Renal cortical epithelial cell (primary cell): ENCODE results near the gene CEP57L1. TPM values are rescaled to one million over a fixed set of nuclear protein-coding genes. Genes with fewer than 3 reads are reported as not detected.
A peak's percentile ranks its signal among the peaks of the same experiment; 100 is the strongest.
"Not testable (repeated sequence)": the region's sequence is repeated elsewhere in the genome, so short reads cannot be mapped to it uniquely, and the experiment has no call there.

Source experiments
- DNase-seq: peaks from one replicate; pipeline ENCODE4 v3.0.0-alpha.2; 2011; ENCODE audit warnings: low read depth
- total RNA-seq: library from RNA; depleted of rRNA; stranded (reverse); fragments of >200 nt; gene quantifications from 2 replicates; pipeline ENCODE4 v1.2.3, GENCODE V29; 2014

Gene CEP57L1
- total RNA-seq, 1 donor from 2014 or later: 17.2 TPM

DNA sequence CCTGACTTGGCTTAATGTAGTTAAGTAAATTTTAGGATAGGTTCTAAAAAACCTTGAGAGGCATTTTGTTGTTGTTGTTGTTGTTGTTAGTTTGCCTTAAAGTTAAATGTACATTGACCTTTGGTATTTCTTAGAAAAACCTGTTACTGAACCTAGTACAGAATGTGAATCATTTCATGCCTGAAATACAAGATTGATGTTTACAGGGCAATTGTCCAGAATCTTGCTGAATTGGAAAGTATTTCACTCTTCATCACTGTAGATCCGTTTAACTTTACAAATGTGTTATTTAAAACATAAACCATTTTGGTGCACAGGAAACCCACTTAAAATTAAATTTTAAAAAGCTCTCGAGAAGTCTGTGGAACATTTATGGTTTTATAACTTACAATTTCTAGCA is 75.0 kb downstream of the CEP57L1 start:
- DNase-seq: no peak

- DNase-seq: no peak
Observed at GRCh38 chr6:109172101-109172746, 76.9 kb downstream of the CEP57L1 start.

DNA sequence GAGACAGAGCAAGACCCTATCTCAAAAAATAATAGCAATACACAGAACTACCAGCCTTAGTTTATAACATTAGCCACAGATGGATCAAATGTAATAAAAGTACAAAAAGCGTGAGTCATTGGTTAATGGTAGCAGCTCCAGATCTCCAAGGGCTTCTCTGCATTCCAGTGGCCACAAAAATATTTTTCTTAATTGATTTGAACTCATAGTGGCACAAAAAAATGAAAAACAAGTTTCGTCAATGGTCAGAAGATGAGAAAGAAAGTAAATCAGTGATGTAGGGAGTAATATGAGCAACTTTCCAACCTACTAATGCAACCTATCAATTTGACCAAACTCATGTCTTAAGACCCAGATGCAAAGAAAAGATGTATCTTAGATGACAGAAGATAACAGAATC is 79.6 kb downstream of the CEP57L1 start:
- DNase-seq: no peak

DNA sequence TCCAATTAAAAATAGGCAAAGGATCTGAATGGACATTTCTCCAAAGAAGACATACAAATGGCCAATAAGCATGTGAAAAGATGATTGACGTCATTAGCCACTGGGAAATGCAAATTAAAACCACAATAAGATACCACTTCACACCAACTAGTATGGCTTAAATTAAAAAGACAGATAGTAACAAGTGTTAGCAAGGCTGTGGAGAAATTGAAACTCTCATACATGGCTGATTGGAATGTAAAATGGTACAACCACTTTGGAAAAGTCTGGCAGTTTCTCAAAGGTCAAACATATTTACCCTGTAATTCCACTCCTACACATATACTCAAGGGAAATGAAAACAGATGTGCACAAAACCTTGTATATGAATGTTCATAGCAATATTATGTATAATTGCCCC is 83.6 kb downstream of the CEP57L1 start:
- DNase-seq: no peak

DNA sequence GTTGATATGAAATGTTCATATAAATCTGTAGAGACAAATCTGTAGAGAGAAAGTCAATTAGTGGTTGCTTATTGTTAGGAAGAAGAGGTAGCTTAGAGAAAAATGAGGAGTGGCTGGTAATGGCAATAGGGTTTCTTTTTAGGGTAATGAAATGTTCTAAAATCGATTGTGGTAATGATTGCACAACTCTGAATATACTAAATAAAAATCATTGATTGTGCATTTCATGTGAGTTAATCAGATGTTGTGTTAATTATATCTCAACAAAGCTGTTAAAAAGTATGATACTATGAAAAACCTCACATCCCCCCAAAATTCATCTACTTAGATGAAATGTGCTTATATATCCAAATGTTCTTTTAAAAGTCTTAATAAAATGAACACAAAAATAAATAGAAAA is 84.2 kb downstream of the CEP57L1 start:
- no peak for DNase-seq

DNA sequence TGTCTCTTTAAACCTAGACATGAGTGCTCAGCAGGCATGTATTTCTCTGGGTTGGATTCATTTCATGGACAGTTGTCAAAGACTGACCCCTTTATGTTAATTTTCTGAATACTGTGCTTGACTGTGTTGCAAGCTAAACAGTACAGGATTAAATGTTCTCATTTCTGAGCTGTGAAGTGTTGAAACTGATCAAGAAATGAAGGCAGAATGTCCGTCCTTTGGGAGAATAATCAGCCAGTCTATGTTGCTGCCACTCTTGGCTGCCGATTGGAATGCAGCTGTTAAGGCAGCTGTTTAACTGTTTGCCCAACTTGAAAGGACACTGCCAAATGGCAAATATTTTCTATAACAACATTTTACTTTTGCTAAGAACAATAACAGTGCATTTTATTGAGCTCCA is 87.3 kb downstream of the CEP57L1 start:
- no peak for DNase-seq

- DNase-seq: peak; percentile 31
Observed at GRCh38 chr6:109183109-109183650, 87.9 kb downstream of the CEP57L1 start.

DNA sequence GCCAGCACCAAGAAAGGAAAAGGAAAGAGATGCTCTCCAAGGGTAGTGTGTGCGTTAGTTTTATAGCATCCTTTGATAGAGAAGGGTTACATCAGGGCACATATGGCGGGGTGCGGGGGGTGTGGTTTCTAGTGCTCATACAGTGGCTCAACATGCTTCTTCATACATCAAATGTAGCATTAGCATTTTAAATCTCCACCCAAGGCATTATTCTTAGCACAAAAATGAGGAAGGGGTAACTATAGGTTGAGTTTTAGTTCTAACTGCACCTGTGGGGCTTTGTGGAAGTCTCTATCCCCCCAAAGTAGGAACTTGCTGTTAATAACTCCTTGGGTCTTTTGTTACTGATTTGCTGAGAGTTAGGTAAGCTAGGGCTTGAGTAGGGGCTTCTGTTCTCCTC is 89.3 kb downstream of the CEP57L1 start:
- no peak for DNase-seq

- no peak for DNase-seq
Observed at GRCh38 chr6:109186012-109186411, 90.7 kb downstream of the CEP57L1 start.

DNA sequence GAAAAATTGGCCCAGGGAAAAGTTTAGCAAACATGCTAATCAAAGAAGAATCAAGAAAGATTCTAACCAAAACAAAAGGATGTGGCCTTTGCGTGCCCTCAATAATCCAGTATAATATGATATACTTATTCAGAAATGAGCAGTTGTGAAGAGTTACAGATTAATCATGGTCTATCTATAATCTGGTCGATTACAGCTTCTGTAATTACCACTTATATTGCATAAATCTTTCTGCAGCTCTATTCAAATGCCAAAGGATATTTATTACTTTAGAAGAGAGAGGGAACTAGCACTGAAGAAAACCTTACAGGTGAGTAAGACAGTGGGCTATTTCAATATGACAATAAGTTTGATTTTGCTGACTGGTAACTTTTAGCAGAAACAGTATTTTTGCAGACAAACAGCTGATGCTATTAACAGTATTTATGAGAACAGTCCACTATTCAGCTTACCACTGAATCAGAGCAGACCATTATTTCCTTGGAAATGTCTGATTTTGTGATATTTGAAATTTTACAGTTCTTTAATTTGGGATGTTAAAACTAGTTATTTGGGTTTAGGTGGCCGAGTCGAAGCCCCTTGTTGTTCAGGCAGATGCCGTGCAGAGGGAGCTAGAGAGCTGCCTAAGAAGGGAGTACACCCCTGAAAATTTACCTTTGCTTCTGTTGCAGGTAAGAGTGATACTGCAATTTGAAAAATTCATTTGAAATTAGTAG is 92.2 kb downstream of the CEP57L1 start:
- DNase-seq: peak; percentile 38

- DNase-seq: no peak
Observed at GRCh38 chr6:109188115-109188411, 92.8 kb downstream of the CEP57L1 start.

DNA sequence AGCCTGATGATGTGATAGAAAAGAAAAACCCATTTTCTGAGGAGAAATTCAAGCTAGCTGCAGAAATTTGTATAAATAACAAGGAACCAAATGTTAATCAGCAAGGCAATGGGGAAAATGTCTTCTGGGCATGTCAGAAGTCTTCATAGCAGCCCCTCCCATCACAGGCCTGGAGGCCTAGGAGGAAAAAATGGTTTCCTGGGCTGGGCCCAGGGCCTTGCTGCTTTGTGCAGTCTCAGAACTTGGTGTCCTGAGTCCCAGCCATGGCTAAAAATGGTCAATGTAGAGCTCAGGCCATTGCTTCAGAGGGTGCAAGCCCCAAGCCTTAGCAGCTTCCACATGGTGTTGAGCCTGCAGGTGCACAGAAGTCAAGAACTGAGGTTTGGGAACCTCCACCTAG is 96.1 kb downstream of the CEP57L1 start:
- not testable (repeated sequence) for DNase-seq

DNA sequence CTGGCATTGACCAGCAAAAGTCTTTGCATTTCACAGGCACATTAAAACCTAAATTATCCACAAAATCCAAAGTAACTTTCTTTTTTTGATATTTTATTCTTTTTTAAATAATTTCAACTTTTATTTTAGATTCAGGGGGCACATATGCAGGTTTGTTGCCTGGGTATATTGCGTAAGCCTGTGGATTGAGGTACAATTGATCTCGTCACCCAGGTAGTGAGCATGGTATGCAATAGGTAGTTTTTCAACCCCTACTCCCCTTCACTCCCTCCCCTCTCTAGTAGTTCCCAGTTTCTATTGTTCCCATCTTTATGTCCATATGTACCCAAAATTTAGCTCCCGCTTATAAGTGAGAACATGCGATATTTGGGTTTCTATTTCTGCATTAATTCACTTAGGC is 97.6 kb downstream of the CEP57L1 start:
- DNase-seq: no peak

DNA sequence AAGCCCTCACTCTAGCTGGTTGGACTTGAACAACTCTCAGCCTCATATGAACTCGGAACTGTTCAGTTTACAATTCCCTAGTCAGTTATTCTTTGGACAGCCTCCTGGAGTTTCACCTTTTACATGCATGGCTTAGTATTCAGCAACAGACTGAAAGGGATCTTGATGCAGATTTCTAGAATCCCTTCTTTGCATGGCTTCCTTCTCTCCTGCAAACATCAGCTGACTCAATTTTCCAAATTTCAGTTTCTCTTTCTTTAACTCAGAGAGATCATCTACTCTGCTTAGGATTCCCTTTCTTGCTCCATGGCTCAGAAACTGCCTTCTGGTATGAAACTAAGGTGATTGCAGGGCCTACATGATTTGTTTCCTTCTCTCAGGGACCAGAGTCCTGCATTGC is 99.6 kb downstream of the CEP57L1 start:
- peak; percentile 22 for DNase-seq

GRCh38 chr6:109197061-109197460 is 101.8 kb downstream of the CEP57L1 start:
- DNase-seq: no peak

DNA sequence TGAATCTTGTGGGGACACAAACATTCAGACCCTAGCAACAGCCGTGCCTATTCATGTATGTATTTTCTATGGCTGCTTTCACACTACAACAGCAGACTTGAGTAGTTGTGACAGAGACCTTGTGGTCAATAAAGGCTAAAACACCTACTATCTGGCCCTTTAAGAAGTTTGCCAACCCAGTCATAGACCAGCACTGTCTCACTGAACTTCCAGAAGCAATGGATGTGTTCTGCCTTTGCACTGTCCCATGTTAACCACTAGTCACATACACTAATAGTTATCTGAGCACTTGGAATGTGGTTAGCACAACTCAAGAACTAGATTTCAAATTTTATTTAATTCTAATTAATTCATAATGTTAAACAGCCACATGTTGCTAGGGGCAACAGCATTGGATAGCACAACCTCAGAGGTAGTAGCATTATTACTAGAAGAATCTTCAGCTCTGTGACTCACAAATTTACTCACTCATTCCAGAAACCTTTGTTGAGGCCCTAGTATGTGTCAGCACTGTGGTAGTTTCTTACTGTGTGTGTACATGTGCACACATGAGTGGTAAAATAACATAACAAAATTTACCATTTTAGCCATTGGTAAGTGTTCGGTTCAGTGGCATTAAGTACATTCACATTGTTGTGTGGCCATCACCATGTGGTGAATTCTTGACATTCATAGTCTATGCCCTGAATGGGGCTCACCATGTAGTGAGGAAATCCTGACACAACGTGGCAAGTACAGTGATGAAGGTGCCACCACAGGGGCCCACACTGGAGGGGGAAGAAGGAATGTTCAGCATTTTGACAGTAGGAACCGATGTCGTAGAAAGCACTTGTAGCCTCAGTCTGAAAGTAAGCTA is 107.3 kb downstream of the CEP57L1 start:
- DNase-seq: peak; percentile 37

GRCh38 chr6:109204511-109204910 is 109.2 kb downstream of the CEP57L1 start:
- peak; percentile 30 for DNase-seq

DNA sequence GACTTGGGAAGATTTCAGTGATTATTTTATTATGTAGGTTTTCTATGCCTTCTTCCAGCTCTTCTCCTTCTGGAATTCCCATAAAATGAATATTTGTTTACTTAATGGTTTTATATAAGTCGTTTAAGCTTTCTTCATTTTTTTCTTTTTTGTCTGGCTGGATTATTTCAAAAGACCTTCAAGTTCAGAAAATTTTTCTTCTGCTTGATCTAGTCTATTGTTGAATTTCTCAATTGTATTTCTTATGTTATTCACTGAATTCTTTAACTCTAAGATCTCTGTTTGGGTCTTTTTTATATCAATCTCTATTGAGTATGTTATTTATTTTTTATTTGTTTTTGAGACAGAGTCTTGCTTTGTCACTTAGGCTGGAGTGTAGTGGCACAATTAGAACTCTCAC is 117.4 kb downstream of the CEP57L1 start:
- DNase-seq: no peak
